K562 (cell line): Measurements from ENCODE around the gene CDC42EP3. TPM values are rescaled to one million over a fixed set of nuclear protein-coding genes. Genes with fewer than 3 reads are reported as not detected.

Experiments used
- ATAC-seq: fragments of 200-7000 bp; cut with Tn5 transposase; 3 replicates; pipeline ENCODE4 v1.9.1; 2020; ENCODE audit warnings: moderate library complexity
- BruUV-seq: library from RNA; stranded (reverse); fragments of 400-500 nt; replicated peaks from 2 replicates; lab custom pipeline; 2021; lab: Mats Ljungman, UMichigan
- CTCF ChIA-PET: fragments of 300-600 bp; formaldehyde crosslinking; extraction: SDS; loops from one replicate; lab custom pipeline; 2021; ENCODE audit warnings: low intra/inter-chr PET ratio; lab: Yijun Ruan, JAX
- POLR2A ChIA-PET: fragments of 300-600, 350-650 bp; sonication (Branson Sonifier 250); formaldehyde crosslinking; extraction: SDS; loops from one replicate; lab custom pipeline; 2021; ENCODE audit warnings: antibody characterized with exemption, inconsistent platforms; lab: Yijun Ruan, JAX
- DNase-seq, 4 experiments: peaks; one replicate each; pipeline versions ENCODE4 v3.0.0 to v3.0.0-alpha.2; 2011 to 2018; ENCODE audit warnings: low spot score in 3 of 4, mixed read lengths in 3 of 4; ENCODE audit errors: extremely low read depth in 1 of 4
- FAIRE-seq: peaks from 2 replicates; lab custom pipeline; 2011; peaks lifted over from hg19 to GRCh38; lab: Jason Lieb, UNC
- H2AFZ ChIP-seq: 2 replicates; pipeline ENCODE4 v1.6.0; 2011; ENCODE audit warnings: low read depth, low read length, control low read depth, inconsistent platforms
- H3K27ac ChIP-seq: fragments of 200-600 bp; 3 replicates; pipeline ENCODE4 v1.8.0; 2011; ENCODE audit warnings: low read depth, mild to moderate bottlenecking, control low read depth, inconsistent platforms, low read length, moderate library complexity, mixed read lengths; ENCODE audit errors: extremely low read depth
- H3K27me3 ChIP-seq, 2 experiments: fragments of 300-600 bp in 1 of 2; 2 replicates in 1 of 2; 3 replicates in 1 of 2; pipeline versions ENCODE4 v1.6.0 to v1.8.0; 2011; ENCODE audit warnings: inconsistent platforms in 2 of 2, low read length in 2 of 2, mild to moderate bottlenecking in 1 of 2, mixed read lengths in 1 of 2, moderate library complexity in 1 of 2; ENCODE audit not compliant: control insufficient read depth in 2 of 2, insufficient read depth in 2 of 2
- H3K36me3 ChIP-seq: fragments of 300-600 bp; 3 replicates; pipeline ENCODE4 v1.8.0; 2011; ENCODE audit warnings: mild to moderate bottlenecking, low read length, inconsistent platforms; ENCODE audit not compliant: control insufficient read depth, insufficient read depth
- H3K4me1 ChIP-seq, 2 experiments: fragments of 200-600 bp in 1 of 2; replicated peaks in 1 of 2; 2 replicates in 1 of 2; 3 replicates in 1 of 2; pipeline versions ENCODE4 v1.5.1 to v1.8.0; 2011; ENCODE audit warnings: inconsistent platforms in 2 of 2, low read length in 2 of 2, mild to moderate bottlenecking in 1 of 2, mixed read lengths in 1 of 2, moderate library complexity in 1 of 2; ENCODE audit not compliant: control insufficient read depth in 2 of 2, insufficient read depth in 2 of 2
- H3K4me2 ChIP-seq: 2 replicates; pipeline ENCODE4 v1.6.1; 2011; ENCODE audit warnings: low read length, control low read depth, inconsistent platforms, mixed read lengths; ENCODE audit not compliant: insufficient read depth
- H3K4me3 ChIP-seq: fragments of 200-600 bp; sonication (generic), shearing (Covaris generic); 2 replicates; pipeline ENCODE4 v1.5.1; 2016; ENCODE audit warnings: control low read depth, inconsistent platforms
- H3K79me2 ChIP-seq: fragments of 200-600 bp; 3 replicates; pipeline ENCODE4 v1.8.0; 2011; ENCODE audit warnings: low read length, inconsistent platforms; ENCODE audit not compliant: control insufficient read depth, insufficient read depth
- H3K9ac ChIP-seq, 2 experiments: 2 replicates each; pipeline versions ENCODE4 v1.6.0 to v1.6.1; 2011; ENCODE audit warnings: low read depth in 2 of 2, low read length in 2 of 2, control low read depth in 1 of 2, inconsistent platforms in 1 of 2, mild to moderate bottlenecking in 1 of 2, mixed read lengths in 1 of 2; ENCODE audit not compliant: insufficient read depth in 1 of 2
- H3K9me1 ChIP-seq: one replicate; pipeline ENCODE4 v1.6.0; 2011; ENCODE audit warnings: inconsistent platforms, mild to moderate bottlenecking, low read length, moderate library complexity; ENCODE audit not compliant: control insufficient read depth, insufficient read depth
- H3K9me3 ChIP-seq: replicated peaks from 2 replicates; pipeline ENCODE4 v1.5.1; 2011; ENCODE audit warnings: low read depth, low read length, inconsistent platforms; ENCODE audit not compliant: control insufficient read depth, insufficient read depth
- H4K20me1 ChIP-seq: replicated peaks from 2 replicates; pipeline ENCODE4 v1.6.1; 2011; ENCODE audit warnings: low read length, inconsistent platforms, mixed read lengths; ENCODE audit not compliant: control insufficient read depth, insufficient read depth
- CBX5 ChIP-seq: IDR thresholded peaks from 2 replicates; pipeline ENCODE4 v1.6.1; 2014; ENCODE audit warnings: low read depth, borderline replicate concordance
- GTF2F1 ChIP-seq: IDR thresholded peaks from 2 replicates; pipeline ENCODE4 v1.6.1; 2011; ENCODE audit warnings: low read depth, low read length, improper control_type of control experiment
- HINFP ChIP-seq: fragments of 450-650 bp; conservative IDR thresholded peaks from 2 replicates; pipeline ENCODE4 v1.6.1; 2016; ENCODE audit warnings: missing genetic modification characterization, low read depth, mild to moderate bottlenecking, control low read depth, missing compliant biosample characterization
- HNRNPL ChIP-seq: fragments of 200-400 bp; formaldehyde crosslinking; IDR thresholded peaks from 2 replicates; pipeline ENCODE4 v1.6.1; 2017; ENCODE audit warnings: low read depth, mild to moderate bottlenecking, low read length
- JUNB ChIP-seq: fragments of 450-650 bp; formaldehyde crosslinking; conservative IDR thresholded peaks from 2 replicates; pipeline ENCODE4 v1.4.0; 2020; ENCODE audit warnings: mild to moderate bottlenecking
- KLF1 ChIP-seq: fragments of 450-650 bp; IDR thresholded peaks from 2 replicates; pipeline ENCODE4 v1.6.1; 2016; ENCODE audit warnings: missing genetic modification characterization, missing compliant biosample characterization
- MAFF ChIP-seq: IDR thresholded peaks from 2 replicates; pipeline ENCODE4 v1.6.1; 2012; ENCODE audit warnings: low read length, improper control_type of control experiment
- MYBL2 ChIP-seq, 2 experiments: fragments of 450-650 bp in 1 of 2; sonication (generic) in 1 of 2; formaldehyde crosslinking in 1 of 2; IDR thresholded peaks; 2 replicates each; pipeline versions ENCODE4 v1.6.1 to v1.8.1; 2017 to 2022; ENCODE audit warnings: borderline replicate concordance in 1 of 2, inconsistent platforms in 1 of 2, low read depth in 1 of 2, mild to moderate bottlenecking in 1 of 2, missing genetic modification reagents in 1 of 2, moderate library complexity in 1 of 2
- NFIC ChIP-seq: fragments of 450-650 bp; IDR thresholded peaks from 2 replicates; pipeline ENCODE4 v1.6.1; 2017; ENCODE audit warnings: mild to moderate bottlenecking, inconsistent platforms
- OTX1 ChIP-seq: fragments of 450-650 bp; formaldehyde crosslinking; IDR thresholded peaks from 2 replicates; pipeline ENCODE4 v1.4.0; 2022; ENCODE audit warnings: mild to moderate bottlenecking
- POLR3G ChIP-seq: IDR thresholded peaks from 2 replicates; pipeline ENCODE4 v1.6.1; 2011; ENCODE audit not compliant: insufficient read length, insufficient replicate concordance; ENCODE audit errors: extremely low read depth
- PRDM10 ChIP-seq: fragments of 450-650 bp; IDR thresholded peaks from 2 replicates; pipeline ENCODE4 v1.6.1; 2018; ENCODE audit not compliant: partially characterized antibody
- PRPF4 ChIP-seq: fragments of 200-400 bp; formaldehyde crosslinking; IDR thresholded peaks from one replicate; pipeline ENCODE4 v1.6.1; 2017; ENCODE audit warnings: low read length, low read depth, mild to moderate bottlenecking; ENCODE audit not compliant: insufficient read depth, poor library complexity, severe bottlenecking
- SRSF1 ChIP-seq: fragments of 200-400 bp; formaldehyde crosslinking; IDR thresholded peaks from 2 replicates; pipeline ENCODE4 v1.6.1; 2017; ENCODE audit warnings: mild to moderate bottlenecking, low read depth, low read length, moderate library complexity
- TGIF2 ChIP-seq: sonication (generic); formaldehyde crosslinking; IDR thresholded peaks from 2 replicates; pipeline ENCODE4 v1.8.1; 2022; ENCODE audit warnings: mild to moderate bottlenecking, missing genetic modification reagents, moderate library complexity
- ZBTB7A ChIP-seq: IDR thresholded peaks from 2 replicates; pipeline ENCODE4 v1.6.1; 2011; ENCODE audit warnings: low read depth, mild to moderate bottlenecking, low read length, moderate library complexity, borderline replicate concordance; ENCODE audit not compliant: control insufficient read depth
- ZNF280A ChIP-seq: fragments of 450-650 bp; IDR thresholded peaks from 2 replicates; pipeline ENCODE4 v1.6.1; 2018; ENCODE audit warnings: mild to moderate bottlenecking, low read depth; ENCODE audit not compliant: partially characterized antibody
- WGBS: fragments of 100-300 bp; shearing (Covaris generic); methylation state at CpG from one replicate; pipeline ENCODE4 v1.1.6; 2016; ENCODE audit warnings: low coverage, mixed read lengths; ENCODE audit not compliant: insufficient coverage; ENCODE audit errors: missing lambda C conversion rate; 5-methylcytosine and 5-hydroxymethylcytosine counted together
- in situ Hi-C: fragments of 300-500 bp; cut with MboI; formaldehyde crosslinking; loops from 4 replicates; pipeline ENCODE4 v1.15.0; 2018; ENCODE audit warnings: inconsistent platforms, mixed read lengths
- intact Hi-C: fragments of 100-400 bp; cut with micrococcal nuclease; formaldehyde crosslinking; loops from 2 replicates; pipeline ENCODE4 v1.14.2; 2022
- polyA plus RNA-seq, 8 experiments: library from polyadenylated mRNA; depleted of rRNA in 4 of 8; stranded (reverse) in 5 of 8; unstranded in 3 of 8; fragments of >200 nt; fragmentation: Nextera tagmentation in 2 of 8; fragmentation: Illumina TruSeq in 1 of 8; extraction: Ambion mirVana in 2 of 8; extraction: Trizol in 1 of 8; gene quantifications; 2 replicates each; pipeline versions ENCODE4 v1.2.1 to v1.2.3, GENCODE V29; 2011 to 2014; ENCODE audit warnings: inconsistent platforms in 1 of 8, missing spikeins in 1 of 8
- total RNA-seq, 7 experiments: library from RNA; depleted of rRNA in 6 of 7; stranded (reverse); fragments of >200 nt in 6 of 7; fragmentation: Illumina TruSeq in 2 of 7; extraction: Trizol in 2 of 7; gene quantifications; 2 replicates each; pipeline versions ENCODE4 v1.2.1 to v1.2.3, GENCODE V29; 2011 to 2021; ENCODE audit warnings: low replicate concordance in 1 of 7

Gene CDC42EP3
- total and polyA plus RNA-seq, 9 of the 15 experiments (the other 6 are each of a cell fraction or from before 2014, with no cell fraction given): 0.72 to 6.4 (median 2.0) TPM

GRCh38 chr2:37601569-37601968 lies 69.9 kb downstream of the CDC42EP3 start:
- FAIRE-seq: no peak
- TF ChIP-seq CBX5: no peak
- no peak for TF ChIP-seq MAFF
- TF ChIP-seq ZNF280A: no peak
- TF ChIP-seq PRDM10: no peak
- no peak for TF ChIP-seq KLF1 (tag)
- no peak for TF ChIP-seq POLR3G
- TF ChIP-seq NFIC: no peak
- TF ChIP-seq HINFP (tag): no peak
- no peak for TF ChIP-seq HNRNPL
- TF ChIP-seq SRSF1: no peak
- TF ChIP-seq OTX1 (CRISPR knock-in tag): no peak
- no peak for TF ChIP-seq JUNB (CRISPR knock-in tag)
- no peak for TF ChIP-seq GTF2F1
- no peak for TF ChIP-seq ZBTB7A
- no peak for TF ChIP-seq PRPF4
- no peak for TF ChIP-seq MYBL2 (IDR thresholded peaks at IDR 0.05; ENCODE audit: low read depth)
- TF ChIP-seq MYBL2 (CRISPR knock-in tag; IDR thresholded peaks at IDR 0.05; ENCODE audit: borderline replicate concordance): no peak
- no peak for TF ChIP-seq TGIF2 (CRISPR knock-in tag)

More at GRCh38 chr2:37601569-37601968, 69.9 kb downstream of the CDC42EP3 start:
- intact Hi-C loops (no loop called here), in situ Hi-C loops (no loop called here)
- Histone ChIP-seq H3K27me3 (no peaks in the 10 kb centered on the region), H4K20me1 (no peaks in the 10 kb centered on the region), H3K79me2 (no peaks in the 10 kb centered on the region), H3K9me3 (no peaks in the 10 kb centered on the region), H3K9ac (no peak overlapping the region), H3K4me2 (no peak overlapping the region), H3K36me3 (no peaks in the 10 kb centered on the region), H3K27ac (no peak overlapping the region), H2AFZ (no peak overlapping the region), H3K9me1 (no peaks in the 10 kb centered on the region), H3K4me3 (no peak overlapping the region), H3K4me1 (no peaks in the 10 kb centered on the region; a peak in 2 of 5 replicates)
- ATAC-seq (no peak), DNase-seq (no peak)
- POLR2A ChIA-PET: interaction anchor here (0.6 kb wide), 1 partner anchor 340 kb away, joined by 3 read pairs; no protein-coding TSS in a partner anchor
- CTCF ChIA-PET: no interaction called here
- BruUV-seq: no TSS peak
- WGBS: 0% methylated on average over 1 of the region's 1 CpG
